ENCODE results near the gene SSR2.

The SSR2 gene

DNA sequence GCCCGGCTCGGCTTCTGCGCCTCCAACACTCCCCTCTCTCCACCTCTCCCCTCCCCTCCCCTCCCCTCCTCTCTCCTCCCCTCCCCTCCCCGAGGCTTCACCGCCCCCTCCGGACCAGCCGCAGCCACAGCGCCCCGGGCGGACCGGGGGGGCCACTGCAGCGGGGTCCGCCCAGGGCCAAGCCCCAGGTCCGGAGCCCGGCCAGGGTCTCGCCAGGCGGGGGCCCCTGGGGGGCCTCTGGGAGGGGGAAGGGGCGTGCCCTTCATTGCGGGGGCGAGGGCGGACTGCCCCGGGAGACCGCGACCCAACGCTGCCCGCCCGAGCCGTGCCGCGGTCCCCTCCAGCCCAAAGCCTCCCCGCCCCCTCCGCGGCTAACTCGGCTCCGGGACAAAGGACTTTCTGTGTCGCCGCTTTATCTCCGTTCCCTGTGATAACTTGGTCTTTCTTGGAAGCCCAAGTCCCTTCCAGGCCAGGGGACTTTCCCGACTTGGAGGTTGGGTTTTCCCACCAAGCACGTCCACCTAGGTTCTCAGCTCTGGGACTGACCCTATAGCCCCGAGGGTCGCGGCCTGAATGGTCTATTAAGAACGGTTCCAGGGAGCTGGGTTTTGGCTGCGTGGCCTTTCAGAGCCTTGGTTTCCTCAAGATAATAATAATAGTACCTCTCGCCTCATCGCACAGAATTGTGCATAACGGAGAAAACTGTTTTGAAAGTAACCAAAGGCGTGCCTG is 33.2 kb upstream of the SSR2 start, which contains the start of gene UBQLN4 (continued):
- TF ChIP-seq ZNF426 (tag by site-specific recombination; IDR thresholded peaks at IDR 0.05) (no peak), ZNF132 (tag by site-specific recombination; IDR thresholded peaks at IDR 0.05; ENCODE audit: borderline replicate concordance) (no peak), ZNF2 (tag by site-specific recombination; IDR thresholded peaks at IDR 0.05) (no peak), ZBTB21 (tag by site-specific recombination; IDR thresholded peaks at IDR 0.05) (no peak), ZNF341 (tag by site-specific recombination; IDR thresholded peaks at IDR 0.05; ENCODE audit: low read depth) (no peak), RBAK (tag by site-specific recombination; IDR thresholded peaks at IDR 0.05) (no peak), ZNF416 (tag by site-specific recombination; IDR thresholded peaks at IDR 0.05) (no peak), ZNF473 (tag by site-specific recombination; IDR thresholded peaks at IDR 0.05) (no peak), GLIS1 (tag by site-specific recombination; IDR thresholded peaks at IDR 0.05) (peak; percentile 87), HOXD13 (CRISPR knock-in tag; IDR thresholded peaks at IDR 0.05; ENCODE audit: borderline replicate concordance) (no peak), ZBTB48 (tag by site-specific recombination; IDR thresholded peaks at IDR 0.05) (peak; percentile 48; the same call in 1 of the 2 replicates), KLF9 (tag by site-specific recombination; IDR thresholded peaks at IDR 0.05; ENCODE audit: low read depth) (peak; percentile 57), ZNF248 (tag by site-specific recombination; IDR thresholded peaks at IDR 0.05) (no peak), ZNF266 (tag by site-specific recombination; IDR thresholded peaks at IDR 0.05; ENCODE audit: low read depth) (no peak), ZBTB8A (tag by site-specific recombination; IDR thresholded peaks at IDR 0.05) (no peak), ZFP69B (tag by site-specific recombination; IDR thresholded peaks at IDR 0.05) (peak; percentile 87), ZNF610 (tag by site-specific recombination; IDR thresholded peaks at IDR 0.05; ENCODE audit: borderline replicate concordance) (no peak), ZNF302 (tag by site-specific recombination; IDR thresholded peaks at IDR 0.05; ENCODE audit: low read depth) (no peak), ZXDB (tag by site-specific recombination; IDR thresholded peaks at IDR 0.05) (no peak), ZNF223 (tag by site-specific recombination; IDR thresholded peaks at IDR 0.05) (no peak), ZNF311 (tag by site-specific recombination; IDR thresholded peaks at IDR 0.05; ENCODE audit: borderline replicate concordance) (no peak), ZNF792 (tag by site-specific recombination; IDR thresholded peaks at IDR 0.05) (peak; percentile 32; the same call in 1 of the 2 replicates), BCL11A (tag by site-specific recombination; IDR thresholded peaks at IDR 0.05; ENCODE audit: low read depth) (0 out of 2 replicates have a peak, but pooled peaks have one; percentile 28), ZNF433 (tag by site-specific recombination; IDR thresholded peaks at IDR 0.05; ENCODE audit: low read depth) (no peak), ZFHX2 (tag by site-specific recombination; conservative IDR thresholded peaks at IDR 0.05) (peak; percentile 57; the same call in 1 of the 2 replicates), ZNF423 (tag by site-specific recombination; IDR thresholded peaks at IDR 0.05) (0 out of 2 replicates have a peak, but pooled peaks have one; percentile 27), ZSCAN23 (tag by site-specific recombination; IDR thresholded peaks at IDR 0.05) (no peak), ZNF335 (tag by site-specific recombination; conservative IDR thresholded peaks at IDR 0.05) (no peak), ZNF366 (tag by site-specific recombination; conservative IDR thresholded peaks at IDR 0.05) (no peak), KLF8 (tag by site-specific recombination; IDR thresholded peaks at IDR 0.05) (peak; percentile 57; the same call in 1 of the 2 replicates), ZNF112 (tag by site-specific recombination; IDR thresholded peaks at IDR 0.05) (no peak), ZNF501 (tag by site-specific recombination; IDR thresholded peaks at IDR 0.05) (0 out of 2 replicates have a peak, but pooled peaks have one; percentile 35), ZFP41 (tag by site-specific recombination; IDR thresholded peaks at IDR 0.05; ENCODE audit: borderline replicate concordance) (no peak)
- TF ChIP-seq, protein P1, sequence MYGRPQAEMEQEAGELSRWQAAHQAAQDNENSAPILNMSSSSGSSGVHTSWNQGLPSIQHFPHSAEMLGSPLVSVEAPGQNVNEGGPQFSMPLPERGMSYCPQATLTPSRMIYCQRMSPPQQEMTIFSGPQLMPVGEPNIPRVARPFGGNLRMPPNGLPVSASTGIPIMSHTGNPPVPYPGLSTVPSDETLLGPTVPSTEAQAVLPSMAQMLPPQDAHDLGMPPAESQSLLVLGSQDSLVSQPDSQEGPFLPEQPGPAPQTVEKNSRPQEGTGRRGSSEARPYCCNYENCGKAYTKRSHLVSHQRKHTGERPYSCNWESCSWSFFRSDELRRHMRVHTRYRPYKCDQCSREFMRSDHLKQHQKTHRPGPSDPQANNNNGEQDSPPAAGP (tag by site-specific recombination; IDR thresholded peaks at IDR 0.05), result no peak
- TF ChIP-seq, protein P2, sequence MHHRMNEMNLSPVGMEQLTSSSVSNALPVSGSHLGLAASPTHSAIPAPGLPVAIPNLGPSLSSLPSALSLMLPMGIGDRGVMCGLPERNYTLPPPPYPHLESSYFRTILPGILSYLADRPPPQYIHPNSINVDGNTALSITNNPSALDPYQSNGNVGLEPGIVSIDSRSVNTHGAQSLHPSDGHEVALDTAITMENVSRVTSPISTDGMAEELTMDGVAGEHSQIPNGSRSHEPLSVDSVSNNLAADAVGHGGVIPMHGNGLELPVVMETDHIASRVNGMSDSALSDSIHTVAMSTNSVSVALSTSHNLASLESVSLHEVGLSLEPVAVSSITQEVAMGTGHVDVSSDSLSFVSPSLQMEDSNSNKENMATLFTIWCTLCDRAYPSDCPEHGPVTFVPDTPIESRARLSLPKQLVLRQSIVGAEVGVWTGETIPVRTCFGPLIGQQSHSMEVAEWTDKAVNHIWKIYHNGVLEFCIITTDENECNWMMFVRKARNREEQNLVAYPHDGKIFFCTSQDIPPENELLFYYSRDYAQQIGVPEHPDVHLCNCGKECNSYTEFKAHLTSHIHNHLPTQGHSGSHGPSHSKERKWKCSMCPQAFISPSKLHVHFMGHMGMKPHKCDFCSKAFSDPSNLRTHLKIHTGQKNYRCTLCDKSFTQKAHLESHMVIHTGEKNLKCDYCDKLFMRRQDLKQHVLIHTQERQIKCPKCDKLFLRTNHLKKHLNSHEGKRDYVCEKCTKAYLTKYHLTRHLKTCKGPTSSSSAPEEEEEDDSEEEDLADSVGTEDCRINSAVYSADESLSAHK (tag by site-specific recombination; IDR thresholded peaks at IDR 0.05), result no peak
- TF ChIP-seq, protein P3, sequence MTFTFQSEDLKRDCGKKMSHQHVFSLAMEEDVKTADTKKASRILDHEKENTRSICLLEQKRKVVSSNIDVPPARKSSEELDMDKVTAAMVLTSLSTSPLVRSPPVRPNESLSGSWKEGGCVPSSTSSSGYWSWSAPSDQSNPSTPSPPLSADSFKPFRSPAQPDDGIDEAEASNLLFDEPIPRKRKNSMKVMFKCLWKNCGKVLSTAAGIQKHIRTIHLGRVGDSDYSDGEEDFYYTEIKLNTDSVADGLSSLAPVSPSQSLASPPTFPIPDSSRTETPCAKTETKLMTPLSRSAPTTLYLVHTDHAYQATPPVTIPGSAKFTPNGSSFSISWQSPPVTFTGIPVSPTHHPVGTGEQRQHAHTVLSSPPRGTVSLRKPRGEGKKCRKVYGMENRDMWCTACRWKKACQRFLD (tag by site-specific recombination; IDR thresholded peaks at IDR 0.05), result no peak
- TF ChIP-seq, protein P4, sequence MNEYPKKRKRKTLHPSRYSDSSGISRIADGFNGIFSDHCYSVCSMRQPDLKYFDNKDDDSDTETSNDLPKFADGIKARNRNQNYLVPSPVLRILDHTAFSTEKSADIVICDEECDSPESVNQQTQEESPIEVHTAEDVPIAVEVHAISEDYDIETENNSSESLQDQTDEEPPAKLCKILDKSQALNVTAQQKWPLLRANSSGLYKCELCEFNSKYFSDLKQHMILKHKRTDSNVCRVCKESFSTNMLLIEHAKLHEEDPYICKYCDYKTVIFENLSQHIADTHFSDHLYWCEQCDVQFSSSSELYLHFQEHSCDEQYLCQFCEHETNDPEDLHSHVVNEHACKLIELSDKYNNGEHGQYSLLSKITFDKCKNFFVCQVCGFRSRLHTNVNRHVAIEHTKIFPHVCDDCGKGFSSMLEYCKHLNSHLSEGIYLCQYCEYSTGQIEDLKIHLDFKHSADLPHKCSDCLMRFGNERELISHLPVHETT (tag by site-specific recombination; IDR thresholded peaks at IDR 0.05), result peak; percentile 9; the same call in 1 of the 2 replicates

Measured in HEK293 (cell line).